H1 (cell line): Measurements from ENCODE around the gene ATL3.

ENCODE experiments used
- ATF2 ChIP-seq: IDR thresholded peaks from 2 replicates; pipeline ENCODE4 v1.6.1; 2012; ENCODE audit warnings: low read length, inconsistent platforms
- CEBPB ChIP-seq: IDR thresholded peaks from 2 replicates; pipeline ENCODE4 v1.6.1; 2012; ENCODE audit warnings: low read depth, low read length
- CTCF ChIP-seq, 3 experiments: IDR thresholded peaks; 1 replicate in 2 of 3; 2 replicates in 1 of 3; pipeline versions ENCODE4 v1.5.1 to v1.6.1; 2011; ENCODE audit warnings: low read length in 3 of 3, mild to moderate bottlenecking in 3 of 3, inconsistent platforms in 2 of 3, low read depth in 1 of 3, moderate library complexity in 1 of 3; ENCODE audit not compliant: insufficient read depth in 1 of 3; ENCODE audit errors: control extremely low read depth in 1 of 3
- RFX5 ChIP-seq: IDR thresholded peaks from 2 replicates; pipeline ENCODE4 v1.6.1; 2011; ENCODE audit warnings: low read depth, low read length, improper control_type of control experiment, borderline replicate concordance
- SIX5 ChIP-seq: IDR thresholded peaks from 2 replicates; pipeline ENCODE4 v1.6.1; 2011; ENCODE audit warnings: mild to moderate bottlenecking, low read depth, low read length
- TAF1 ChIP-seq: IDR thresholded peaks from 2 replicates; pipeline ENCODE4 v1.6.1; 2011; ENCODE audit warnings: mild to moderate bottlenecking, low read depth, low read length

- peak; percentile 42 to 84 (median 83) for TF ChIP-seq CTCF (IDR thresholded peaks at IDR 0.05; ENCODE audit: control extremely low read depth in 1 of 3, insufficient read depth in 1 of 3, low read depth in 1 of 3, low read length in 3 of 3)
- TF ChIP-seq ATF2 = no peak
- no peak for TF ChIP-seq CEBPB
- TF ChIP-seq SIX5 = no peak
- TF ChIP-seq TAF1 = no peak
- TF ChIP-seq RFX5 = no peak
Measured at GRCh38 chr11:63635762-63636465, 35.3 kb downstream of the ATL3 start.
